Liver (tissue), 9 donors: ENCODE data around the gene RPL23. TPM values are rescaled to one million over a fixed set of nuclear protein-coding genes. Genes with fewer than 3 reads are reported as not detected.

ENCODE experiments used
- DNase-seq: peaks from one replicate; pipeline ENCODE4 v3.0.0-alpha.2; 2017; ENCODE audit warnings: low spot score
- H3K27ac ChIP-seq, 2 donors: one replicate each; pipeline ENCODE4 v1.7.0; 2013; ENCODE audit warnings: inconsistent platforms in 2 of 2, low read length in 2 of 2, control low read depth in 1 of 2, low read depth in 1 of 2, mild to moderate bottlenecking in 1 of 2
- H3K27me3 ChIP-seq, 4 donors: one replicate each; pipeline versions ENCODE4 v1.6.1 to v1.7.0; 2013; ENCODE audit warnings: low read length in 3 of 4, inconsistent platforms in 1 of 4, mild to moderate bottlenecking in 1 of 4, moderate library complexity in 1 of 4; ENCODE audit not compliant: control insufficient read depth in 4 of 4, insufficient read depth in 4 of 4
- H3K36me3 ChIP-seq, 4 donors: one replicate each; pipeline versions ENCODE4 v1.6.1 to v1.7.0; 2013; ENCODE audit warnings: low read length in 3 of 4, mild to moderate bottlenecking in 3 of 4, low read depth in 1 of 4, moderate library complexity in 1 of 4; ENCODE audit not compliant: control insufficient read depth in 4 of 4, insufficient read depth in 3 of 4
- H3K4me1 ChIP-seq, 4 donors: one replicate each; pipeline versions ENCODE4 v1.6.1 to v1.7.0; 2013; ENCODE audit warnings: low read length in 3 of 4, mild to moderate bottlenecking in 3 of 4, moderate library complexity in 1 of 4; ENCODE audit not compliant: control insufficient read depth in 4 of 4, insufficient read depth in 4 of 4
- H3K4me3 ChIP-seq, 3 donors: one replicate each; pipeline versions ENCODE4 v1.6.1 to v1.7.0; 2013; ENCODE audit warnings: low read length in 3 of 3, control low read depth in 1 of 3, low read depth in 1 of 3, mild to moderate bottlenecking in 1 of 3
- H3K9ac ChIP-seq, 2 donors: one replicate each; pipeline ENCODE4 v1.7.0; 2013; ENCODE audit warnings: low read length in 2 of 2, mild to moderate bottlenecking in 2 of 2, moderate library complexity in 2 of 2, control low read depth in 1 of 2, low read depth in 1 of 2
- H3K9me3 ChIP-seq, 4 donors: one replicate each; pipeline versions ENCODE4 v1.6.1 to v1.7.0; 2013; ENCODE audit warnings: low read length in 3 of 4; ENCODE audit not compliant: control insufficient read depth in 4 of 4
- ATF3 ChIP-seq: IDR thresholded peaks from 2 replicates; pipeline ENCODE4 v1.6.1; 2016; ENCODE audit warnings: antibody characterized with exemption
- EGR1 ChIP-seq, 2 donors: IDR thresholded peaks; 2 replicates each; pipeline ENCODE4 v1.6.1; 2016 to 2018; ENCODE audit warnings: antibody characterized with exemption in 2 of 2, low read depth in 2 of 2
- FOXA1 ChIP-seq: IDR thresholded peaks from 2 replicates; pipeline ENCODE4 v1.6.1; 2016; ENCODE audit warnings: antibody characterized with exemption
- FOXA2 ChIP-seq: IDR thresholded peaks from 2 replicates; pipeline ENCODE4 v1.6.1; 2016; ENCODE audit warnings: antibody characterized with exemption
- GABPA ChIP-seq, 2 donors: IDR thresholded peaks in 1 of 2; conservative IDR thresholded peaks in 1 of 2; 2 replicates each; pipeline ENCODE4 v1.6.1; 2016; ENCODE audit warnings: antibody characterized with exemption in 2 of 2, mild to moderate bottlenecking in 1 of 2, moderate library complexity in 1 of 2
- HNF4A ChIP-seq, 2 donors: conservative IDR thresholded peaks; 2 replicates each; pipeline ENCODE4 v1.6.1; 2016; ENCODE audit warnings: antibody characterized with exemption in 2 of 2, mild to moderate bottlenecking in 2 of 2
- HNF4G ChIP-seq: IDR thresholded peaks from 2 replicates; pipeline ENCODE4 v1.6.1; 2016; ENCODE audit warnings: antibody characterized with exemption
- JUND ChIP-seq, 2 donors: IDR thresholded peaks; 2 replicates each; pipeline ENCODE4 v1.6.1; 2016; ENCODE audit warnings: antibody characterized with exemption in 2 of 2
- NR2F2 ChIP-seq: IDR thresholded peaks from 2 replicates; pipeline ENCODE4 v1.6.1; 2016; ENCODE audit warnings: antibody characterized with exemption
- RAD21 ChIP-seq, 2 donors: IDR thresholded peaks; 2 replicates each; pipeline ENCODE4 v1.6.1; 2016; ENCODE audit warnings: antibody characterized with exemption in 2 of 2, mild to moderate bottlenecking in 2 of 2
- REST ChIP-seq: IDR thresholded peaks from 2 replicates; pipeline ENCODE4 v1.6.1; 2016; ENCODE audit warnings: antibody characterized with exemption, mild to moderate bottlenecking
- RXRA ChIP-seq, 2 donors: IDR thresholded peaks; 2 replicates each; pipeline ENCODE4 v1.6.1; 2017 to 2018; ENCODE audit warnings: antibody characterized with exemption in 2 of 2, mild to moderate bottlenecking in 1 of 2
- SP1 ChIP-seq: IDR thresholded peaks from 2 replicates; pipeline ENCODE4 v1.6.1; 2018; ENCODE audit warnings: antibody characterized with exemption, mild to moderate bottlenecking
- TAF1 ChIP-seq: conservative IDR thresholded peaks from 2 replicates; pipeline ENCODE4 v1.6.1; 2016; ENCODE audit warnings: antibody characterized with exemption, mild to moderate bottlenecking
- YY1 ChIP-seq: IDR thresholded peaks from 2 replicates; pipeline ENCODE4 v1.6.1; 2016; ENCODE audit warnings: antibody characterized with exemption, mild to moderate bottlenecking
- ZBTB33 ChIP-seq: IDR thresholded peaks from 2 replicates; pipeline ENCODE4 v1.6.1; 2016; ENCODE audit warnings: antibody characterized with exemption
- WGBS: extraction: QIAGEN DNeasy Blood & Tissue Kit; methylation state at CpG from one replicate; pipeline ENCODE4 v1.1.7; 2013; 5-methylcytosine and 5-hydroxymethylcytosine counted together
- polyA plus RNA-seq, 2 donors: library from polyadenylated mRNA; stranded (reverse) in 1 of 2; unstranded in 1 of 2; fragments of 200-250 nt in 1 of 2; fragments of >200 nt in 1 of 2; fragmentation: Nextera tagmentation in 1 of 2; extraction: Ambion mirVana in 1 of 2; gene quantifications; one replicate each; pipeline versions ENCODE4 v1.2.1 to v1.2.3, GENCODE V29; 2013 to 2015
- total RNA-seq, 2 donors: library from RNA; depleted of rRNA; stranded (reverse); fragments of >200 nt; gene quantifications; one replicate each; pipeline ENCODE4 v1.2.3, GENCODE V29; 2014
- TF ChIP-seq, protein P1 (sequence below): IDR thresholded peaks from 2 replicates; pipeline ENCODE4 v1.6.1; 2016; ENCODE audit warnings: antibody characterized with exemption
- TF ChIP-seq, protein P2 (sequence below): fragments of 150-350 bp; IDR thresholded peaks from 2 replicates; pipeline ENCODE4 v1.5.1; 2017; ENCODE audit warnings: improper control_type of control experiment, low read depth, low read length; ENCODE audit not compliant: missing input control
- donor health status: healthy.
- donor health status: healthy.
- donor health status: healthy.
- donor health status: healthy.
- donor health status: healthy.

Gene RPL23
- total and polyA plus RNA-seq, 4 donors, result 284 to 797 (median 646) TPM

GRCh38 chr17:38894276-38894675, 40.8 kb upstream of the RPL23 start:
- Histone ChIP-seq H3K4me3 (no peak overlapping the region), H3K27ac (peak overlapping the region; percentile 32 to 35), H3K9me3 (no peaks in the 10 kb centered on the region), H3K4me1 (peaks cover 24 to 59% (median 51%) of the 10 kb centered on the region in 4 donors), H3K9ac (no peak overlapping the region), H3K27me3 (no peaks in the 10 kb centered on the region), H3K36me3 (peaks cover 2 to 19% (median 13%) of the 10 kb centered on the region in 4 donors)
- TF ChIP-seq FOXA1 (no peak), FOXA2 (no peak), ZBTB33 (no peak), JUND (IDR thresholded peaks at IDR 0.05) (no peak), NR2F2 (peak; percentile 36), ATF3 (no peak), YY1 (no peak)
- whole genome bisulfite sequencing, result 67% methylated on average over 7 of the region's 7 CpGs
- DNase-seq, result no peak

DNA sequence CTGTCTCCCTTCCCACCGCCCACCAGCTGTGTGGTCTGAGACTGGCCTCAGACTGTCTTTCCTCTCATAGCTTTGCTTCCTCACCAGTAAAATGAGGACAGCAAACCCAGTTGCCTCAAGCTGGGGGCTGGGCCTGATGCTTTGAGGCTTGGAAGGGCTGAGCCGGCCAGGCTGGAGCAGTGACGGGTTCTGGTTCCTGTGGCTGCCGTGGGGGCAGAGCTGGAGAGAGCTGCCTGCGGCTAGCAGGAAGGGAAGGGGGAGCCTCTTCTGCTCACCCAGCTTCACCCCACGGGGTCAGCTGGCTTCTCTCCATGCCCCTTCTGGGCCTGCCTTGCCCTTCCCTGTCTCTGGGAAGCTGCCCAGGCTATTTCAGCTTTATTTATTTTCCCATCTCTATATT, 40.1 kb upstream of the RPL23 start:
- Histone ChIP-seq H3K27me3 (no peaks in the 10 kb centered on the region), H3K4me3 (no peak overlapping the region), H3K36me3 (peaks cover 2 to 16% (median 13%) of the 10 kb centered on the region in 4 donors), H3K9ac (no peak overlapping the region), H3K27ac (peak overlapping the region; percentile 32 to 35), H3K9me3 (no peaks in the 10 kb centered on the region), H3K4me1 (peaks cover 24 to 52% (median 45%) of the 10 kb centered on the region in 4 donors)
- 37% methylated on average over 6 of the region's 6 CpGs for WGBS
- no peak for DNase-seq
- TF ChIP-seq, protein P1, sequence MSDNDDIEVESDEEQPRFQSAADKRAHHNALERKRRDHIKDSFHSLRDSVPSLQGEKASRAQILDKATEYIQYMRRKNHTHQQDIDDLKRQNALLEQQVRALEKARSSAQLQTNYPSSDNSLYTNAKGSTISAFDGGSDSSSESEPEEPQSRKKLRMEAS, result no peak
- TF ChIP-seq YY1 (no peak), RXRA (IDR thresholded peaks at IDR 0.05) (peak; percentile 20 to 50), SP1 (no peak), TAF1 (no peak), FOXA2 (no peak), HNF4A (conservative IDR thresholded peaks at IDR 0.05) (peak; percentile 11 to 14), REST (no peak), ZBTB33 (no peak), GABPA (IDR thresholded peaks at IDR 0.05 in 1 of 2, conservative IDR thresholded peaks at IDR 0.05 in 1 of 2) (no peak), ATF3 (no peak), HNF4G (no peak), NR2F2 (no peak), EGR1 (IDR thresholded peaks at IDR 0.05; ENCODE audit: low read depth in 2 of 2) (no peak), RAD21 (IDR thresholded peaks at IDR 0.05) (peak in 1 of 2 donors; percentile 29), JUND (IDR thresholded peaks at IDR 0.05) (no peak), FOXA1 (no peak)
- TF ChIP-seq, protein P2, sequence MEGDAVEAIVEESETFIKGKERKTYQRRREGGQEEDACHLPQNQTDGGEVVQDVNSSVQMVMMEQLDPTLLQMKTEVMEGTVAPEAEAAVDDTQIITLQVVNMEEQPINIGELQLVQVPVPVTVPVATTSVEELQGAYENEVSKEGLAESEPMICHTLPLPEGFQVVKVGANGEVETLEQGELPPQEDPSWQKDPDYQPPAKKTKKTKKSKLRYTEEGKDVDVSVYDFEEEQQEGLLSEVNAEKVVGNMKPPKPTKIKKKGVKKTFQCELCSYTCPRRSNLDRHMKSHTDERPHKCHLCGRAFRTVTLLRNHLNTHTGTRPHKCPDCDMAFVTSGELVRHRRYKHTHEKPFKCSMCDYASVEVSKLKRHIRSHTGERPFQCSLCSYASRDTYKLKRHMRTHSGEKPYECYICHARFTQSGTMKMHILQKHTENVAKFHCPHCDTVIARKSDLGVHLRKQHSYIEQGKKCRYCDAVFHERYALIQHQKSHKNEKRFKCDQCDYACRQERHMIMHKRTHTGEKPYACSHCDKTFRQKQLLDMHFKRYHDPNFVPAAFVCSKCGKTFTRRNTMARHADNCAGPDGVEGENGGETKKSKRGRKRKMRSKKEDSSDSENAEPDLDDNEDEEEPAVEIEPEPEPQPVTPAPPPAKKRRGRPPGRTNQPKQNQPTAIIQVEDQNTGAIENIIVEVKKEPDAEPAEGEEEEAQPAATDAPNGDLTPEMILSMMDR, result no peak
